Ascending aorta (tissue), 2 donors: ENCODE measurements around the gene CPNE1. TPM values are rescaled to one million over a fixed set of nuclear protein-coding genes. Genes with fewer than 3 reads are reported as not detected.

ENCODE experiments used
- DNase-seq, 2 donors: peaks; one replicate each; pipeline ENCODE4 v3.0.0-alpha.2; 2019; ENCODE audit warnings: low spot score in 2 of 2
- H3K27ac ChIP-seq, 2 donors: fragments of 200-600 bp; sonication (generic); one replicate each; pipeline ENCODE4 v1.5.1; 2016 to 2017; ENCODE audit warnings: mild to moderate bottlenecking in 1 of 2
- H3K27me3 ChIP-seq: fragments of 200-600 bp; sonication (generic); one replicate; pipeline ENCODE4 v1.5.1; 2017
- H3K36me3 ChIP-seq, 2 donors: fragments of 200-600 bp; sonication (generic); one replicate each; pipeline ENCODE4 v1.5.1; 2016
- H3K4me1 ChIP-seq, 2 donors: fragments of 200-600 bp; sonication (generic); one replicate each; pipeline ENCODE4 v1.5.1; 2016 to 2017; ENCODE audit warnings: mild to moderate bottlenecking in 1 of 2
- H3K4me3 ChIP-seq, 2 donors: fragments of 200-600 bp; sonication (generic); one replicate each; pipeline ENCODE4 v1.5.1; 2016 to 2017; ENCODE audit warnings: mild to moderate bottlenecking in 1 of 2
- H3K9me3 ChIP-seq, 2 donors: fragments of 200-600 bp; sonication (generic); one replicate each; pipeline ENCODE4 v1.5.1; 2016
- CTCF ChIP-seq, 3 experiments: fragments of 200-600 bp in 2 of 3; fragments of 450-650 bp in 1 of 3; sonication (generic) in 2 of 3; IDR thresholded peaks; one replicate each; pipeline ENCODE4 v1.5.1; 2016 to 2019; ENCODE audit warnings: antibody characterized with exemption in 3 of 3, mild to moderate bottlenecking in 1 of 3, moderate library complexity in 1 of 3
- intact Hi-C: fragments of 100-400 bp; cut with DNase I; formaldehyde crosslinking; loops from one replicate; pipeline ENCODE4 v1.15.1; 2023
- total RNA-seq: library from RNA; depleted of rRNA; stranded (reverse); fragments of >200 nt; gene quantifications from one replicate; pipeline ENCODE4 v1.1.0, GENCODE V29; 2016

The CPNE1 gene
- total RNA-seq, 1 donor from 2014 or later = 208 TPM

DNA sequence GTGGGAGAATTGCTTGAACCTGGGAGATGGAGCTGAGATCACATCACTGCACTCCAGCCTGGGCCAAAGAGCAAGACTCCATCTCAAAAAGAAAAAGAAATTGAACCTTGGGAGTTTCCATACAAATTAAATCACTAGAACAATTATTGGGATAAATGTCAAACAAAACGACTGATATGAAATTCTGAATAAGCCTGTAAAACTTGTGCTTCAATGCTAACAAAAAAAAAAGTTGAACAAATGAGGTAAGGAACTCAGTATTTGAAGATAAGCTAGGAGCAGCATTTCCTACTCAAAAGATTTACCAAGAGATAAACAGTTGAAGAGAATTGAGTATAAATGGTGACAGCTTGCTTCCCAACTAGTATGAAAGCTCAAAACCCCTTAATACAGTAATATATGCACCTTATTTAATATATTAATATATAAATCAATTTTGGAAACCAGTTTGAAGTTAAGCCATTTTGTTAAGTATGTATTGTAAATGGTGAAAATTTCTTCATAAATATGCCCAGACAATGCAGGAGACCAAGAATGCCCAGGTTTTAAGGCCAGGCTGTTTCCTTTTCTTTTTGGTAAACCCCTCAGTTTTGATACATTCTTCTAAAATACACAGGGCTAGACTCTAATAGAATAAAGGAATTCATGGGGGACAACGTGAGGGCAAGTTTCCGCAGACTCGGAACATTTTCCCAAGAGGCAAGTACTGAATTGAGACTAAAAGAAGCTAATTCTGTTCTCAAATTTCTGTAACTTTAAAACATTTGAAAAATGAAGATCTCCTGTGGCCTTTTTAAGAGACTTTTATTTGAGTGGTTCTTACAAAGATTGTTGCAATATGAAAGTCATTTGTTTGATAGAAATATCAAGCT is 38.4 kb upstream of the CPNE1 start:
- Histone ChIP-seq H3K4me1 (peaks cover 3 to 13% of the 10 kb centered on the region in 2 donors), H3K36me3 (peaks cover 48 to 64% of the 10 kb centered on the region in 2 donors), H3K27me3 (no peaks in the 10 kb centered on the region), H3K4me3 (no peak overlapping the region), H3K9me3 (no peaks in the 10 kb centered on the region), H3K27ac (no peak overlapping the region)
- no peak for TF ChIP-seq CTCF (IDR thresholded peaks at IDR 0.05)
- intact Hi-C loops = loop anchor here (5.0 kb wide), 1 partner anchor 39 kb away; the partner anchor contains the start of gene RBM39
- no peak for DNase-seq

DNA sequence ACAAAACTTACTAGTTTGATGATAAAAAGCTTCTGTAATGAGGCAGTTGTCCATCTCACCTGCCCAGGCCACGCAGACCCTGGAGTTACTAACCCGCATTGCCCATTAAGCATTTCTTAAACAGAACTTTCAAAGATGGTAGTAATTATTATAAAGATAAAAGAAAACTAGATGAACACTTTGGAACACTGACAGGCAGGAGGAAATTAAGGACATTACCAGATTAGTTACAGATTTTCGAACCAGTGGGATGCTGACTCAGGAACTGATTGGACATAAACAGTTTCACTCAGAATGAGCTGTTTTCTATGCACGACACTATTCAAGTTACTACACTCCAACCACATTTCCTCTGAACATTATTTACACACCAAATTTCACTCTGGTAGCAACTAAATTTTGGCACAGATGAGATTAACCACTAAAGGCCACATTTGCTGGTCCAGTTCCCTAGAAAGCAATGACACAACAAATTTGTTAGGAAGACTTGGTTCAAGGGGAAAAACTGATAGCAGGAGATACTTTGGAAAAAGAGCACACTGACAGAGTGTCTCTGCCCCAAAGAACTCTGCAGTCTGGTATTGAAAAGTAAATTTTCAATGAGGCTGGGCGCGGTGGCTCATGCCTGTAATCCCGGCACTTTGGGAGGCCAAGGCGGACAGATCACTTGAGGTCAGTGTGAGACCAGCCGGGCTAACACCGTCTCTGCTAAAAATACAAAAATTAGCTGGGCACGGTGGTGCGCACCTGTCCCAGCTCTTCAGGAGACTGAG is 37.5 kb upstream of the CPNE1 start:
- H3K27me3 ChIP-seq = no peaks in the 10 kb centered on the region
- intact Hi-C loops = loop anchor here (5.0 kb wide), 1 partner anchor 40 kb away; the partner anchor contains the start of gene RBM39
- H3K9me3 ChIP-seq = no peaks in the 10 kb centered on the region
- TF ChIP-seq CTCF (IDR thresholded peaks at IDR 0.05) = no peak
- DNase-seq = no peak
- peaks cover 47 to 62% of the 10 kb centered on the region in 2 donors for H3K36me3 ChIP-seq
- H3K27ac ChIP-seq = no peak overlapping the region
- H3K4me1 ChIP-seq = peaks cover 3 to 21% of the 10 kb centered on the region in 2 donors
- H3K4me3 ChIP-seq = no peak overlapping the region

DNA sequence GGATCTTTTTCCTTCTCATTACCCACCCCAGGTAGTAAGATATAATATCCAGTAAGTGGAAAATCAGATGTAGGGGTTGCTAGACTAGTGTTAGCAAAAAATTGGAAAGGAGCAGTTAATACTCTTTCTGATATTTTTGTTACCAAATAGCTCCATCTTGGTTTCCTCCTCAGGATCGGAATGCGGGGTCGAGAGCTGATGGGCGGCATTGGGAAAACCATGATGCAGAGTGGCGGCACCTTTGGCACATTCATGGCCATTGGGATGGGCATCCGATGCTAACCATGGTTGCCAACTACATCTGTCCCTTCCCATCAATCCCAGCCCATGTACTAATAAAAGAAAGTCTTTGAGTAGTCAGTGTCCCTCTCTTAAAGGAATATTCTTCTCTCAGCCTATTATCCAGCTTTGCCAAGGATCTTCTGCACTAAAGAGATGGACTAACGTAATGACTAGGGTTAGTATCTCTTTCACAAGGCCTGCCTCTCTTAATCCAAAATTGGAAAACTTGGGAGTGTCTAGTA is 36.0 kb upstream of the CPNE1 start:
- peaks cover 33 to 52% of the 10 kb centered on the region in 2 donors for H3K36me3 ChIP-seq
- no peaks in the 10 kb centered on the region for H3K9me3 ChIP-seq
- peaks cover 3 to 21% of the 10 kb centered on the region in 2 donors for H3K4me1 ChIP-seq
- H3K4me3 ChIP-seq = no peak overlapping the region
- TF ChIP-seq CTCF (IDR thresholded peaks at IDR 0.05) = no peak
- intact Hi-C loops = loop anchor here (5.0 kb wide), 1 partner anchor 42 kb away; the partner anchor contains the start of gene RBM39
- H3K27me3 ChIP-seq = no peaks in the 10 kb centered on the region
- DNase-seq = peak in 1 of 2 donors; percentile 41
- H3K27ac ChIP-seq = peak overlapping the region; percentile 29 to 96

- TF ChIP-seq CTCF (IDR thresholded peaks at IDR 0.05) = no peak
- Histone ChIP-seq H3K4me3 (peak overlapping the region; percentile 87 to 94), H3K27me3 (no peaks in the 10 kb centered on the region), H3K36me3 (peaks cover 27 to 52% of the 10 kb centered on the region in 2 donors), H3K9me3 (no peaks in the 10 kb centered on the region), H3K27ac (peak overlapping the region; percentile 96), H3K4me1 (peaks cover 3 to 21% of the 10 kb centered on the region in 2 donors)
- DNase-seq = no peak
- intact Hi-C loops = loop anchor here (2.0 to 5.0 kb wide), 5 partner anchors 35 to 185 kb away; partner anchors contain the start of genes CPNE1, ERGIC3, RBM12 and RBM39
Observed at GRCh38 chr20:35699957-35700624, 35.4 kb upstream of the CPNE1 start.
